Measurements from ENCODE around the gene URM1. TPM values are rescaled to one million over a fixed set of nuclear protein-coding genes. Genes with fewer than 3 reads are reported as not detected.

Gene URM1
- total and polyA plus RNA-seq, 7 donors = 16.3 to 73.3 (median 25.1) TPM

GRCh38 chr9:128424268-128424780, 53.1 kb downstream of the URM1 start:
- no peak overlapping the region for H3K27ac ChIP-seq
- no peaks in the 10 kb centered on the region for H3K27me3 ChIP-seq
- no peaks in the 10 kb centered on the region for H3K9me3 ChIP-seq
- DNase-seq = no peak
- H3K4me3 ChIP-seq = no peak overlapping the region
- intact Hi-C loops (cut with DNase I) = no loop called here
- peaks cover 0 to 20% (median 5%) of the 10 kb centered on the region in 4 donors for H3K36me3 ChIP-seq
- peaks cover 0 to 20% (median 18%) of the 10 kb centered on the region in 4 donors for H3K4me1 ChIP-seq
- TF ChIP-seq CTCF (IDR thresholded peaks at IDR 0.05) = no peak
- no peak for TF ChIP-seq POLR2AphosphoS5 (IDR thresholded peaks at IDR 0.05)
- no peak for TF ChIP-seq POLR2A (IDR thresholded peaks at IDR 0.05)
- no peak for TF ChIP-seq EP300 (IDR thresholded peaks at IDR 0.05)
- whole genome bisulfite sequencing, 2 donors = 89 to 95% methylated on average over 15 of the region's 15 CpGs

- Histone ChIP-seq H3K4me1 (no peaks in the 10 kb centered on the region), H3K27ac (no peak overlapping the region), H3K27me3 (no peaks in the 10 kb centered on the region), H3K9me3 (no peaks in the 10 kb centered on the region), H3K36me3 (peaks cover 0 to 35% (median 4%) of the 10 kb centered on the region in 4 donors), H3K4me3 (no peak overlapping the region)
- intact Hi-C loops (cut with DNase I) = no loop called here
- TF ChIP-seq EP300 (IDR thresholded peaks at IDR 0.05) (no peak), CTCF (IDR thresholded peaks at IDR 0.05) (no peak), POLR2AphosphoS5 (IDR thresholded peaks at IDR 0.05) (no peak), POLR2A (IDR thresholded peaks at IDR 0.05) (no peak)
- 87 to 88% methylated on average over 22 of the region's 22 CpGs for WGBS, 2 donors
- no peak for DNase-seq
These were observed 57.7 kb downstream of the URM1 start for GRCh38 chr9:128428644-128429512.

- Histone ChIP-seq H3K9me3 (no peaks in the 10 kb centered on the region), H3K27ac (no peak overlapping the region), H3K4me1 (no peaks in the 10 kb centered on the region), H3K27me3 (no peaks in the 10 kb centered on the region), H3K36me3 (peaks cover 0 to 30% (median under 1%) of the 10 kb centered on the region in 4 donors), H3K4me3 (no peak overlapping the region)
- 82 to 87% methylated on average over 13 of the region's 13 CpGs for WGBS, 2 donors
- no peak for TF ChIP-seq CTCF (IDR thresholded peaks at IDR 0.05)
- no peak for TF ChIP-seq POLR2A (IDR thresholded peaks at IDR 0.05)
- no peak for TF ChIP-seq EP300 (IDR thresholded peaks at IDR 0.05)
- no peak for TF ChIP-seq POLR2AphosphoS5 (IDR thresholded peaks at IDR 0.05)
- intact Hi-C loops (cut with DNase I) = no loop called here
- DNase-seq = no peak
These were observed 58.4 kb downstream of the URM1 start for GRCh38 chr9:128429513-128430086.

- no peak overlapping the region for H3K27ac ChIP-seq
- TF ChIP-seq POLR2AphosphoS5 (IDR thresholded peaks at IDR 0.05) = no peak
- no peak for TF ChIP-seq CTCF (IDR thresholded peaks at IDR 0.05)
- no peak for TF ChIP-seq POLR2A (IDR thresholded peaks at IDR 0.05)
- TF ChIP-seq EP300 (IDR thresholded peaks at IDR 0.05) = no peak
- peaks cover 0 to 22% (median 0%) of the 10 kb centered on the region in 4 donors for H3K36me3 ChIP-seq
- no peak for DNase-seq
- no peaks in the 10 kb centered on the region for H3K9me3 ChIP-seq
- no peaks in the 10 kb centered on the region for H3K27me3 ChIP-seq
- WGBS, 2 donors = 87 to 92% methylated on average over 8 of the region's 8 CpGs
- intact Hi-C loops (cut with DNase I) = no loop called here
- no peak overlapping the region for H3K4me3 ChIP-seq
- no peaks in the 10 kb centered on the region for H3K4me1 ChIP-seq
These were observed 60.0 kb downstream of the URM1 start for GRCh38 chr9:128431207-128431606.

Data from sigmoid colon (tissue), 7 donors.